ENCODE results near the gene JAG1. TPM values are rescaled to one million over a fixed set of nuclear protein-coding genes. Genes with fewer than 3 reads are reported as not detected.

The JAG1 gene
- total and polyA plus RNA-seq, 2 of the 4 experiments (the other 2 are of a cell fraction), result 10.2 to 22.6 TPM

- POLR2A ChIA-PET (ENCODE audit: unreplicated experiment), result no interaction called here
- BruUV-seq (replicated peaks), result no TSS peak
- H3K4me3 ChIP-seq (ENCODE audit: insufficient read depth, low read depth, low read length), result no peak overlapping the region
- no peak overlapping the region for H2BK120ac ChIP-seq (ENCODE audit: low read depth, low read length)
- no peak overlapping the region for H3K18ac ChIP-seq (ENCODE audit: low read depth, low read length)
- no peaks in the 10 kb centered on the region for H3K27me3 ChIP-seq (ENCODE audit: control insufficient read depth, insufficient read depth, low read length)
- 100% methylated on average over 5 of the region's 7 CpGs; no CpG with 5 or more reads in 1 of the 2 experiments for WGBS, 2 experiments (ENCODE audit: extremely low coverage in 2 of 2, insufficient read length in 1 of 2)
- H3K27ac ChIP-seq (ENCODE audit: insufficient read depth, low read length), result no peak overlapping the region
- no peak overlapping the region for H2BK5ac ChIP-seq (ENCODE audit: low read depth, low read length, poor library complexity, severe bottlenecking)
- no peak overlapping the region for H3K4ac ChIP-seq (ENCODE audit: low read depth, low read length)
- H3K23ac ChIP-seq (ENCODE audit: low read depth, low read length), result no peak overlapping the region; the same call in 1 of the 2 replicates
- no peak overlapping the region for H2AK9ac ChIP-seq (replicated peaks; ENCODE audit: low read depth, low read length, poor library complexity)
- no peak overlapping the region for H3K4me2 ChIP-seq (ENCODE audit: low read depth, low read length)
- TF ChIP-seq RAD21 (IDR thresholded peaks at IDR 0.05; ENCODE audit: low read length) (no peak), CEBPB (IDR thresholded peaks at IDR 0.05; ENCODE audit: low read depth, low read length) (no peak)
- no peak overlapping the region for H3K56ac ChIP-seq (ENCODE audit: extremely low read depth, insufficient read depth, low read length)
- no peaks in the 10 kb centered on the region; the same call in 1 of the 2 replicates for H4K20me1 ChIP-seq (ENCODE audit: insufficient read depth, low read length)
- in situ Hi-C loops (cut with MboI; ENCODE audit: low sequenced_read_pairs) (no loop called here), dilution Hi-C loops (cut with HindIII; ENCODE audit: low sequenced_read_pairs, unreplicated experiment) (no loop called here), intact Hi-C loops (cut with micrococcal nuclease) (no loop called here)
- H3K14ac ChIP-seq (replicated peaks; ENCODE audit: low read depth, low read length), result no peak overlapping the region
- H3K9ac ChIP-seq (ENCODE audit: low read depth, low read length), result no peak overlapping the region
- H4K8ac ChIP-seq (ENCODE audit: low read depth in 2 of 2, low read length in 2 of 2), result no peak overlapping the region
- H3K9me1 ChIP-seq (ENCODE audit: insufficient read depth, low read length), result peaks cover 21% of the 10 kb centered on the region; the same call in 1 of the 2 replicates
- no peak overlapping the region for H4K5ac ChIP-seq (ENCODE audit: low read depth, low read length)
- ATAC-seq (ENCODE audit: low read depth) (no peak), DNase-seq (no peak)
- CTCF ChIA-PET, result no interaction called here
- H2BK15ac ChIP-seq (ENCODE audit: low read depth, low read length), result no peak overlapping the region
- H2AFZ ChIP-seq (replicated peaks; ENCODE audit: low read length, poor library complexity), result no peak overlapping the region
- peaks cover 9% of the 10 kb centered on the region for H3K4me1 ChIP-seq (ENCODE audit: control insufficient read depth, insufficient read depth, low read length)
- peaks cover 3 to 30% of the 10 kb centered on the region in 2 experiments; a peak in 2 of 4 replicates for H3K79me1 ChIP-seq (ENCODE audit: low read depth in 1 of 2, low read length in 2 of 2)
- no peak overlapping the region for H2AK5ac ChIP-seq (ENCODE audit: low read depth, low read length)
- H4K91ac ChIP-seq (ENCODE audit: insufficient read depth, low read depth, low read length), result no peak overlapping the region
- no peak overlapping the region for H2BK20ac ChIP-seq (ENCODE audit: low read depth, low read length)
- no peaks in the 10 kb centered on the region for H3K9me3 ChIP-seq (ENCODE audit: control insufficient read depth, insufficient read depth, low read length)
- peaks cover 92% of the 10 kb centered on the region for H3K36me3 ChIP-seq (ENCODE audit: control insufficient read depth, insufficient read depth, low read length)
Measured at GRCh38 chr20:10643560-10643873, 30.3 kb downstream of the JAG1 start.

Data from IMR-90 (cell line).